Measurements from ENCODE around the gene ABCC4.

ABCC4 gene

GRCh38 chr13:94992036-94992960 is 309.0 kb downstream of the ABCC4 start:
- no peak for DNase-seq (ENCODE audit: low spot score)

- no peak for DNase-seq (ENCODE audit: low spot score)
Measured at GRCh38 chr13:94988654-94989053, 312.6 kb downstream of the ABCC4 start.

- DNase-seq (ENCODE audit: low spot score), result no peak
Measured at GRCh38 chr13:94987869-94988268, 313.4 kb downstream of the ABCC4 start.

GRCh38 chr13:94987081-94987480 is 314.2 kb downstream of the ABCC4 start:
- DNase-seq (ENCODE audit: low spot score), result no peak

GRCh38 chr13:94984958-94985357 is 316.3 kb downstream of the ABCC4 start:
- no peak for DNase-seq (ENCODE audit: low spot score)

- no peak for DNase-seq (ENCODE audit: low spot score)
Measured at GRCh38 chr13:94978516-94978915, 322.7 kb downstream of the ABCC4 start.

- no peak for DNase-seq (ENCODE audit: low spot score)
Measured at GRCh38 chr13:94974015-94974951, 327.0 kb downstream of the ABCC4 start.

- DNase-seq (ENCODE audit: low spot score), result no peak
Measured at GRCh38 chr13:94972262-94972661, 329.0 kb downstream of the ABCC4 start.

Data from CD4-positive, alpha-beta T cell treated with Interleukin-6 at 100 ng/mL for 8 hours (primary cell).